GM12878 (cell line): ENCODE data around the gene MDFIC. TPM values are rescaled to one million over a fixed set of nuclear protein-coding genes. Genes with fewer than 3 reads are reported as not detected.
A peak's percentile ranks its signal among the peaks of the same experiment; 100 is the strongest.

Experiments used
- E4F1 ChIP-seq: fragments of 450-650 bp; IDR thresholded peaks from 2 replicates; pipeline ENCODE4 v1.6.1; 2018; ENCODE audit warnings: borderline replicate concordance, mild to moderate bottlenecking; ENCODE audit not compliant: partially characterized antibody
- EED ChIP-seq: sonication (generic); IDR thresholded peaks from 2 replicates; pipeline ENCODE4 v1.6.1; 2016; ENCODE audit warnings: antibody characterized with exemption, low read depth
- FOXK2 ChIP-seq: fragments of 450-650 bp; IDR thresholded peaks from 2 replicates; pipeline ENCODE4 v1.6.1; 2017; ENCODE audit warnings: mild to moderate bottlenecking, moderate library complexity
- IKZF1 ChIP-seq: fragments of 450-650 bp; conservative IDR thresholded peaks from 2 replicates; pipeline ENCODE4 v1.6.1; 2017; ENCODE audit warnings: antibody characterized with exemption, mild to moderate bottlenecking
- MEF2A ChIP-seq: IDR thresholded peaks from 2 replicates; pipeline ENCODE4 v1.6.1; 2011; ENCODE audit warnings: low read depth, mild to moderate bottlenecking, low read length, moderate library complexity; ENCODE audit not compliant: insufficient read depth
- MLLT1 ChIP-seq: fragments of 450-650 bp; IDR thresholded peaks from 2 replicates; pipeline ENCODE4 v1.6.1; 2016; ENCODE audit warnings: mild to moderate bottlenecking
- POLR2AphosphoS5 ChIP-seq: IDR thresholded peaks from 2 replicates; pipeline ENCODE4 v1.6.1; 2011; ENCODE audit warnings: mild to moderate bottlenecking, low read length, inconsistent platforms
- PRDM15 ChIP-seq: fragments of 450-650 bp; formaldehyde crosslinking; IDR thresholded peaks from 2 replicates; pipeline ENCODE4 v1.4.0; 2020; ENCODE audit warnings: mild to moderate bottlenecking, moderate library complexity
- RUNX3 ChIP-seq: IDR thresholded peaks from 2 replicates; pipeline ENCODE4 v1.6.1; 2012; ENCODE audit warnings: low read length, inconsistent platforms
- STAT3 ChIP-seq: IDR thresholded peaks from 2 replicates; pipeline ENCODE4 v1.6.1; 2011; ENCODE audit warnings: low read depth, low read length, improper control_type of control experiment
- ZBTB11 ChIP-seq: fragments of 450-650 bp; formaldehyde crosslinking; IDR thresholded peaks from 2 replicates; pipeline ENCODE4 v1.5.0; 2022; ENCODE audit warnings: mild to moderate bottlenecking, missing genetic modification characterization
- ZNF274 ChIP-seq: IDR thresholded peaks from one replicate; pipeline ENCODE4 v1.8.0; 2011; ENCODE audit not compliant: insufficient read length, insufficient read depth
- ZNF687 ChIP-seq: fragments of 450-650 bp; IDR thresholded peaks from 2 replicates; pipeline ENCODE4 v1.6.1; 2017; ENCODE audit warnings: mild to moderate bottlenecking, moderate library complexity
- ZZZ3 ChIP-seq: IDR thresholded peaks from 2 replicates; pipeline ENCODE4 v1.6.1; 2011; ENCODE audit warnings: low read depth; ENCODE audit not compliant: control insufficient read depth, insufficient read length
- polyA plus RNA-seq, 11 experiments: library from polyadenylated mRNA; depleted of rRNA in 4 of 11; unstranded in 6 of 11; stranded (reverse) in 5 of 11; fragments of >200 nt; fragmentation: Nextera tagmentation in 4 of 11; fragmentation: Illumina TruSeq in 1 of 11; extraction: Ambion mirVana in 4 of 11; extraction: Trizol in 1 of 11; gene quantifications; 1 replicate in 1 of 11; 2 replicates in 10 of 11; pipeline versions ENCODE4 v1.2.1 to v1.2.3, GENCODE V29; 2011 to 2016; ENCODE audit warnings: inconsistent platforms in 2 of 11, missing spikeins in 2 of 11, low read depth in 1 of 11
- total RNA-seq, 4 experiments: library from RNA; depleted of rRNA in 3 of 4; stranded (reverse); fragments of >200 nt in 3 of 4; fragmentation: Illumina TruSeq in 1 of 4; extraction: Trizol in 1 of 4; gene quantifications; 2 replicates each; pipeline versions ENCODE4 v1.2.1 to v1.2.3, GENCODE V29; 2013 to 2021
- TF ChIP-seq, protein P1 (sequence below): IDR thresholded peaks from 2 replicates; pipeline ENCODE4 v1.6.1; 2011; ENCODE audit warnings: low read depth, mild to moderate bottlenecking, low read length, moderate library complexity, borderline replicate concordance; ENCODE audit errors: extremely low read depth

The MDFIC gene
- total and polyA plus RNA-seq, 10 of the 15 experiments (the other 5 are each of a cell fraction or from before 2014, with no cell fraction given) = 7.3 to 58.4 (median 40.0) TPM

GRCh38 chr7:114923403-114923713, 1.5 kb downstream of the MDFIC start (continued):
- TF ChIP-seq, protein P1, sequence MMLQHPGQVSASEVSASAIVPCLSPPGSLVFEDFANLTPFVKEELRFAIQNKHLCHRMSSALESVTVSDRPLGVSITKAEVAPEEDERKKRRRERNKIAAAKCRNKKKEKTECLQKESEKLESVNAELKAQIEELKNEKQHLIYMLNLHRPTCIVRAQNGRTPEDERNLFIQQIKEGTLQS = no peak
- TF ChIP-seq E4F1 = no peak
- TF ChIP-seq IKZF1 = no peak
- TF ChIP-seq ZNF274 = no peak
- TF ChIP-seq EED = 0 out of 2 replicates have a peak, but pooled peaks have one; percentile 8
- no peak for TF ChIP-seq FOXK2
- no peak for TF ChIP-seq ZBTB11 (CRISPR knock-in tag)
- TF ChIP-seq MEF2A = no peak
- TF ChIP-seq RUNX3 = no peak
- peak; percentile 22; the same call in 1 of the 2 replicates for TF ChIP-seq MLLT1
- no peak for TF ChIP-seq ZZZ3
- TF ChIP-seq ZNF687 = no peak
- no peak for TF ChIP-seq STAT3
- no peak for TF ChIP-seq POLR2AphosphoS5
- TF ChIP-seq PRDM15 (CRISPR knock-in tag) = no peak
